KMS-11 (cell line): ENCODE measurements around the gene PLIN4.

ENCODE experiments used
- H2AFZ ChIP-seq: fragments of 200-600 bp; sonication (generic); 2 replicates; pipeline ENCODE4 v1.6.1; 2016; ENCODE audit warnings: antibody characterized with exemption, mixed run types, low read depth
- H3K27ac ChIP-seq: fragments of 200-600 bp; sonication (generic); 2 replicates; pipeline ENCODE4 v1.6.1; 2016; ENCODE audit warnings: mild to moderate bottlenecking, mixed run types
- H3K27me3 ChIP-seq: fragments of 200-600 bp; sonication (generic); 2 replicates; pipeline ENCODE4 v1.6.1; 2017; ENCODE audit warnings: mild to moderate bottlenecking, low read depth, mixed run types, moderate library complexity; ENCODE audit not compliant: insufficient read depth
- H3K36me3 ChIP-seq: fragments of 200-600 bp; sonication (generic); 2 replicates; pipeline ENCODE4 v1.6.1; 2017; ENCODE audit warnings: mild to moderate bottlenecking, mixed run types; ENCODE audit not compliant: insufficient read depth
- H3K4me1 ChIP-seq: fragments of 200-600 bp; sonication (generic); 2 replicates; pipeline ENCODE4 v1.6.1; 2016; ENCODE audit warnings: mild to moderate bottlenecking, low read depth, mixed run types; ENCODE audit not compliant: poor library complexity, severe bottlenecking
- H3K4me2 ChIP-seq: fragments of 200-600 bp; sonication (generic); 2 replicates; pipeline ENCODE4 v1.7.0; 2016; ENCODE audit warnings: mild to moderate bottlenecking, mixed run types
- H3K4me3 ChIP-seq: fragments of 200-600 bp; sonication (generic); IDR thresholded peaks from 2 replicates; pipeline ENCODE4 v1.6.1; 2017; ENCODE audit warnings: low read depth, low read length, mixed read lengths; ENCODE audit not compliant: insufficient read depth
- H3K79me2 ChIP-seq: fragments of 200-600 bp; sonication (generic); 2 replicates; pipeline ENCODE4 v1.6.1; 2016; ENCODE audit warnings: low read depth, mixed run types; ENCODE audit not compliant: insufficient read depth
- H3K9ac ChIP-seq: fragments of 200-600 bp; sonication (generic); 2 replicates; pipeline ENCODE4 v1.6.1; 2016; ENCODE audit warnings: mild to moderate bottlenecking, mixed run types
- H4K20me1 ChIP-seq: fragments of 200-600 bp; sonication (generic); 2 replicates; pipeline ENCODE4 v1.6.1; 2016; ENCODE audit warnings: mild to moderate bottlenecking, mixed run types; ENCODE audit not compliant: insufficient read depth
- CTCF ChIP-seq: fragments of 200-600 bp; sonication (generic); conservative IDR thresholded peaks from 2 replicates; pipeline ENCODE4 v1.6.1; 2017; ENCODE audit warnings: low read depth, mild to moderate bottlenecking, antibody characterized with exemption, low read length, moderate library complexity, mixed read lengths

The PLIN4 gene

GRCh38 chr19:4453232-4454179, 64.8 kb downstream of the PLIN4 start:
- no peak for TF ChIP-seq CTCF
- Histone ChIP-seq H3K27me3 (no peaks in the 10 kb centered on the region), H3K4me2 (no peak overlapping the region), H3K79me2 (no peaks in the 10 kb centered on the region; the same call in 1 of the 2 replicates), H3K4me1 (peaks cover 10% of the 10 kb centered on the region), H3K9ac (no peak overlapping the region), H3K4me3 (no peak overlapping the region), H2AFZ (no peak overlapping the region), H3K36me3 (no peaks in the 10 kb centered on the region), H3K27ac (no peak overlapping the region), H4K20me1 (no peaks in the 10 kb centered on the region)

GRCh38 chr19:4452230-4452990, 65.9 kb downstream of the PLIN4 start:
- H3K9ac ChIP-seq: no peak overlapping the region
- H3K79me2 ChIP-seq: no peaks in the 10 kb centered on the region; the same call in 1 of the 2 replicates
- no peaks in the 10 kb centered on the region for H4K20me1 ChIP-seq

More at GRCh38 chr19:4452230-4452990, 65.9 kb downstream of the PLIN4 start:
- no peak overlapping the region for H2AFZ ChIP-seq
- no peak for TF ChIP-seq CTCF
- H3K4me2 ChIP-seq: no peak overlapping the region
- H3K4me1 ChIP-seq: peaks cover 4% of the 10 kb centered on the region
- no peaks in the 10 kb centered on the region for H3K36me3 ChIP-seq
- no peak overlapping the region for H3K27ac ChIP-seq
- no peak overlapping the region for H3K4me3 ChIP-seq
- no peaks in the 10 kb centered on the region for H3K27me3 ChIP-seq
